A549 treated with GW870086 at 1 μM for 4 hours (cell line): ENCODE results near the gene SSX2IP. TPM values are rescaled to one million over a fixed set of nuclear protein-coding genes. Genes with fewer than 3 reads are reported as not detected.

Experiments used
- total RNA-seq: library from RNA; stranded (reverse); fragments of 200-300 nt; extraction: Qiagen RNA extraction; gene quantifications from 5 replicates; pipeline ENCODE4 v1.2.3, GENCODE V29; 2022; ENCODE audit warnings: low read depth

Gene SSX2IP, protein sequence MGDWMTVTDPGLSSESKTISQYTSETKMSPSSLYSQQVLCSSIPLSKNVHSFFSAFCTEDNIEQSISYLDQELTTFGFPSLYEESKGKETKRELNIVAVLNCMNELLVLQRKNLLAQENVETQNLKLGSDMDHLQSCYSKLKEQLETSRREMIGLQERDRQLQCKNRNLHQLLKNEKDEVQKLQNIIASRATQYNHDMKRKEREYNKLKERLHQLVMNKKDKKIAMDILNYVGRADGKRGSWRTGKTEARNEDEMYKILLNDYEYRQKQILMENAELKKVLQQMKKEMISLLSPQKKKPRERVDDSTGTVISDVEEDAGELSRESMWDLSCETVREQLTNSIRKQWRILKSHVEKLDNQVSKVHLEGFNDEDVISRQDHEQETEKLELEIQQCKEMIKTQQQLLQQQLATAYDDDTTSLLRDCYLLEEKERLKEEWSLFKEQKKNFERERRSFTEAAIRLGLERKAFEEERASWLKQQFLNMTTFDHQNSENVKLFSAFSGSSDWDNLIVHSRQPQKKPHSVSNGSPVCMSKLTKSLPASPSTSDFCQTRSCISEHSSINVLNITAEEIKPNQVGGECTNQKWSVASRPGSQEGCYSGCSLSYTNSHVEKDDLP
- total RNA-seq = 10.4 to 14.2 TPM (median 13.1 TPM) in 5 replicates

GRCh38 chr1:84690397-84691121, at the start of gene SSX2IP:
Gene SSX2IP (minus strand): TSS chr1:84690461. CDS start chr1:84671219, 19,242 bp downstream.

Other genes with a start within 250 kb of the SSX2IP start
- 29.0 to 34.1 TPM (median 33.6 TPM) in 5 replicates for gene RPF1, start 211.2 kb downstream of the SSX2IP start, total RNA-seq
- 0.40 to 1.3 TPM (median 0.41 TPM) in 3 of 5 replicates, not detected in the others for gene SPATA1, start 184.1 kb downstream of the SSX2IP start, total RNA-seq
- gene GNG5, start 183.9 kb downstream of the SSX2IP start, total RNA-seq = 188 to 199 TPM (median 190 TPM) in 5 replicates
- 3.7 to 6.8 TPM (median 6.0 TPM) in 5 replicates for gene CTBS, start 116.0 kb downstream of the SSX2IP start, total RNA-seq
- gene LPAR3, start 202.7 kb upstream of the SSX2IP start, total RNA-seq = 0.38 to 0.75 TPM (median 0.44 TPM) in 5 replicates